Ovary (tissue), 9 donors: ENCODE measurements around the gene FUT1. TPM values are rescaled to one million over a fixed set of nuclear protein-coding genes. Genes with fewer than 3 reads are reported as not detected.
"Not testable (repeated sequence)": the region's sequence is repeated elsewhere in the genome, so short reads cannot be mapped to it uniquely, and the experiment has no call there.

Source experiments
- DNase-seq, 5 donors: peaks; one replicate each; pipeline ENCODE4 v3.0.0-alpha.2; 2019 to 2020
- H3K27ac ChIP-seq, 2 donors: fragments of 200-600 bp; one replicate each; pipeline versions ENCODE4 v1.5.1 to v1.8.0; 2019 to 2022
- H3K27me3 ChIP-seq: fragments of 200-600 bp; one replicate; pipeline ENCODE4 v1.8.0; 2022
- H3K36me3 ChIP-seq: fragments of 200-600 bp; sonication (generic); one replicate; pipeline ENCODE4 v1.5.1; 2019
- H3K4me1 ChIP-seq: one replicate; pipeline ENCODE4 v1.8.1; 2013; ENCODE audit warnings: mild to moderate bottlenecking, moderate library complexity; ENCODE audit not compliant: insufficient read depth
- H3K4me3 ChIP-seq: fragments of 200-600 bp; sonication (generic); one replicate; pipeline ENCODE4 v1.5.1; 2017
- H3K9me3 ChIP-seq, 2 donors: fragments of 200-600 bp in 1 of 2; sonication (generic) in 1 of 2; one replicate each; pipeline versions ENCODE4 v1.5.1 to v1.8.1; 2013 to 2019; ENCODE audit warnings: mild to moderate bottlenecking in 1 of 2, moderate library complexity in 1 of 2
- CTCF ChIP-seq, 3 donors: fragments of 450-650 bp in 2 of 3; fragments of 200-600 bp in 1 of 3; IDR thresholded peaks; one replicate each; pipeline versions ENCODE4 v1.5.1 to v1.8.0; 2016 to 2022; ENCODE audit warnings: antibody characterized with exemption in 3 of 3, mild to moderate bottlenecking in 1 of 3
- EP300 ChIP-seq: sonication (generic); formaldehyde crosslinking; IDR thresholded peaks from one replicate; pipeline ENCODE4 v1.6.1; 2017; ENCODE audit warnings: antibody characterized with exemption
- POLR2A ChIP-seq: fragments of 450-650 bp; IDR thresholded peaks from one replicate; pipeline ENCODE4 v1.6.1; 2017; ENCODE audit warnings: antibody characterized with exemption, mild to moderate bottlenecking, moderate library complexity
- WGBS, 3 donors: extraction: QIAGEN DNeasy Blood & Tissue Kit in 1 of 3; methylation state at CpG; one replicate each; pipeline versions ENCODE4 v1.1.5 to v1.1.7; 2013 to 2017; 5-methylcytosine and 5-hydroxymethylcytosine counted together
- intact Hi-C, 4 donors: fragments of 100-400 bp; cut with DNase I; formaldehyde crosslinking; loops; one replicate each; pipeline versions ENCODE4 v1.11.0 to v1.15.1; 2022 to 2023
- polyA plus RNA-seq, 2 donors: library from polyadenylated mRNA; stranded (reverse); fragments of 200-250 nt in 1 of 2; fragments of 350-450 nt in 1 of 2; fragmentation: Illumina TruSeq in 1 of 2; extraction: RNeasy Lipid Tissue Mini Kit (QIAGEN cat#74804) in 1 of 2; gene quantifications; one replicate each; pipeline ENCODE4 v1.2.3, GENCODE V29; 2013 to 2014
- total RNA-seq, 7 donors: library from RNA; depleted of rRNA in 2 of 7; stranded (reverse); fragments of >200 nt in 2 of 7; fragmentation: NEBNext Ultra II Directional in 3 of 7; extraction: Animal tissue kit (Norgen Biotek cat#: 25700) in 3 of 7; gene quantifications; one replicate each; pipeline versions ENCODE4 v1.1.0 to v1.2.4, GENCODE V29; 2016 to 2023
- donor health status: DM: no; HTN: no; CAD: no; lungs with moderate emphysema.
- donor health status: DM: no; HTN: no; CAD: no.
- donor health status: Bipolar disorder and iron deficiency.
- donor health status: DM: yes; HTN: yes; CAD: no.
- donor health status: DM: no; HTN: no; CAD: no.
- donor health status: DM: yes; HTN: yes; CAD: no.

Gene FUT1
- total and polyA plus RNA-seq, 9 donors = 0.48 to 4.0 (median 1.3) TPM

GRCh38 chr19:48794291-48794690 is 41.9 kb upstream of the FUT1 start:
- Histone ChIP-seq H3K4me1 (peaks cover 12% of the 10 kb centered on the region), H3K9me3 (no peaks in the 10 kb centered on the region), H3K36me3 (no peaks in the 10 kb centered on the region), H3K27ac (peak overlapping the region; percentile 82 to 85), H3K27me3 (no peaks in the 10 kb centered on the region), H3K4me3 (no peak overlapping the region)
- no peak for DNase-seq
- intact Hi-C loops = loop anchor here in 3 of 4 donors (2.0 to 10.0 kb wide), 4 partner anchors 41 to 173 kb away; partner anchors contain the start of genes FTL (in 2 of the 3) and HSD17B14 (in 1 of the 3)
- 67 to 75% (median 71%) methylated on average over 6 of the region's 6 CpGs for WGBS, 3 donors
- TF ChIP-seq CTCF (IDR thresholded peaks at IDR 0.05) (no peak), EP300 (no peak), POLR2A (no peak)

DNA sequence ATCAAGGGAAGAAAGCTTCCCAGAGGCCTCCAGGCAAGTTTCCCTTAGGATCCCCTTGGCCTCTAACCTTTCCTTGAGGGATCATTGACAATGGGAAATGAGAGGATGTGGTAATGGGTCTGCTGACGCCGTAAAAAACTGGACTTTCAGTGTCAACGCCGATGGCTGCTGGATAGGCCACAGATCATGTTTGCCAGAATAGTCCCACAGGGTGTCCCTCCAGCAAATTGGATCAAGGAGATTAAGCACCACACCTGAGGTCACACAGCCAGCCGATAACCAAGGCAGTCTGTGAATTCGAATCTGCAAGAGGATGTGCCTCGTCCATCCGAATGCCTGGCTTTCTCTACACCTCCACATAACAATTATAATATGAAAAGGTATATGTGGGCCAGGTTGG is 40.8 kb upstream of the FUT1 start:
- Histone ChIP-seq H3K4me3 (no peak overlapping the region), H3K4me1 (peaks cover 12% of the 10 kb centered on the region), H3K27ac (no peak overlapping the region), H3K27me3 (no peaks in the 10 kb centered on the region), H3K36me3 (no peaks in the 10 kb centered on the region), H3K9me3 (no peaks in the 10 kb centered on the region)
- intact Hi-C loops = loop anchor here in 2 of 4 donors (5.0 to 10.0 kb wide), 2 partner anchors 172 to 174 kb away; partner anchors contain the start of gene FTL (in 2 of the 2)
- DNase-seq = no peak
- TF ChIP-seq POLR2A = no peak
- TF ChIP-seq EP300 = no peak
- TF ChIP-seq CTCF (IDR thresholded peaks at IDR 0.05) = no peak
- 77 to 84% (median 83%) methylated on average over 8 of the region's 8 CpGs for WGBS, 3 donors

DNA sequence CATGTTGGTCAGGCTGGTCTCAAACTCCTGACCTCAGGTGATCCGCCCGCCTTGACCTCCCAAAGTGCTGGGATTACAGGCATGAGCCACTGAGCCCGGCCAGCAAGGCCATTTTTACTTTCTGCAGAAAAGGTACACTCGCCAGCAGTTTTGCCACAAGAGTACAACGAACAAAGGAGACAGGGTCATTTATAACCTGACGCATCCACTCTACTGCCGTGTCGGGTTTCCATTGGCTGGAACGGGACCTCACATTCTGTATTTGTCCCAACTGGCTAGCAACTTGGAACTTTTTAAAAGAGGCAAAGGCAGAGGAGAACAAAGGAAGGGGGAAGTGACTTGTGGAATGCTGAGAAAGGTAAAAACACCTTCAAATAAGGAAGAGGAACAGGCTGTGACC is 34.9 kb upstream of the FUT1 start:
- not testable (repeated sequence) for H3K36me3 ChIP-seq, H3K9me3 ChIP-seq, H3K4me1 ChIP-seq, H3K4me3 ChIP-seq, H3K27ac ChIP-seq, DNase-seq, H3K27me3 ChIP-seq
- WGBS, 3 donors = 85 to 90% (median 87%) methylated on average over 9 of the region's 9 CpGs
- intact Hi-C loops = loop anchor here in 1 of 4 donors (5.0 kb wide), 1 partner anchor 185 kb away; no protein-coding TSS in a partner anchor

DNA sequence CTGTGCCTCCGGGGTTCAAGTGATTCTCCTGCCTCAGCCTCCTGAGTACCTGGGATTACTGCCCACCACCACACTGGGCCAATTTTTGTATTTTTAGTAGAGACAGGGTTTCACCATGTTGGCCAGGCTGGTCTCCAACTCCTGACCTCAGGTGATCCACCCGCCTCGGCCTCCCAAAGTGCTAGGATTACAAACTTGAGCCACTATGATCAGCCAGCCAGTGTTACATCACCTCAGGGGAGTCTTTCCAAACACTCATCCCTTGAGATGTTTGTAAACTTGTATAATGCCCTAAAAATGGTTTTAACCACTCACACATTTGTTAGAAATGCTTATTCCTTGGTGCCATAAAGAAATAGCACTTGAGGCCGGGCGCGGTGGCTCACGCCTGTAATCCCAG is 34.0 kb upstream of the FUT1 start:
- intact Hi-C loops = loop anchor here in 1 of 4 donors (5.0 kb wide), 1 partner anchor 186 kb away; no protein-coding TSS in a partner anchor
- WGBS, 3 donors = 94 to 96% (median 95%) methylated on average over 7 of the region's 7 CpGs
- not testable (repeated sequence) for H3K27me3 ChIP-seq, H3K27ac ChIP-seq, H3K9me3 ChIP-seq, H3K36me3 ChIP-seq, DNase-seq, H3K4me3 ChIP-seq, H3K4me1 ChIP-seq

GRCh38 chr19:48784527-48784926 is 32.1 kb upstream of the FUT1 start:
- intact Hi-C loops = loop anchor here in 1 of 4 donors (5.0 kb wide), 1 partner anchor 188 kb away; no protein-coding TSS in a partner anchor
- H3K27me3 ChIP-seq = no peaks in the 10 kb centered on the region
- no peak for DNase-seq
- no peaks in the 10 kb centered on the region for H3K36me3 ChIP-seq
- H3K4me3 ChIP-seq = no peak overlapping the region
- H3K27ac ChIP-seq = no peak overlapping the region
- H3K9me3 ChIP-seq = no peaks in the 10 kb centered on the region
- TF ChIP-seq POLR2A (no peak), EP300 (no peak), CTCF (IDR thresholded peaks at IDR 0.05) (no peak)
- H3K4me1 ChIP-seq = no peaks in the 10 kb centered on the region
- 51 to 64% (median 60%) methylated on average over 5 of the region's 5 CpGs for WGBS, 3 donors
